Kidney epithelial cell (primary cell): ENCODE results near the gene LPCAT4. TPM values are rescaled to one million over a fixed set of nuclear protein-coding genes. Genes with fewer than 3 reads are reported as not detected.
A peak's percentile ranks its signal among the peaks of the same experiment; 100 is the strongest.
"Not testable (repeated sequence)": the region's sequence is repeated elsewhere in the genome, so short reads cannot be mapped to it uniquely, and the experiment has no call there.

ENCODE experiments used
- DNase-seq: peaks from one replicate; pipeline ENCODE4 v3.0.0-alpha.2; 2010; ENCODE audit warnings: low read depth
- H3K27me3 ChIP-seq: 2 replicates; pipeline ENCODE4 v1.6.0; 2011; ENCODE audit warnings: low read length; ENCODE audit not compliant: control insufficient read depth, insufficient read depth
- H3K36me3 ChIP-seq: 2 replicates; pipeline ENCODE4 v1.5.1; 2011; ENCODE audit warnings: low read length; ENCODE audit not compliant: control insufficient read depth, insufficient read depth
- H3K4me3 ChIP-seq: 2 replicates; pipeline ENCODE4 v1.5.1; 2011; ENCODE audit warnings: low read depth, mild to moderate bottlenecking, control low read depth, low read length
- total RNA-seq: library from RNA; depleted of rRNA; stranded (reverse); fragments of >200 nt; gene quantifications from 2 replicates; pipeline ENCODE4 v1.2.3, GENCODE V29; 2015
- TF ChIP-seq, protein P1 (sequence below): IDR thresholded peaks from 2 replicates; pipeline ENCODE4 v1.5.1; 2011; ENCODE audit warnings: mild to moderate bottlenecking, moderate library complexity, low read length, control low read depth, inconsistent platforms; ENCODE audit not compliant: insufficient read depth, poor library complexity, severe bottlenecking

Gene LPCAT4
- 21.1 and 26.2 TPM in 2 replicates for total RNA-seq

DNA sequence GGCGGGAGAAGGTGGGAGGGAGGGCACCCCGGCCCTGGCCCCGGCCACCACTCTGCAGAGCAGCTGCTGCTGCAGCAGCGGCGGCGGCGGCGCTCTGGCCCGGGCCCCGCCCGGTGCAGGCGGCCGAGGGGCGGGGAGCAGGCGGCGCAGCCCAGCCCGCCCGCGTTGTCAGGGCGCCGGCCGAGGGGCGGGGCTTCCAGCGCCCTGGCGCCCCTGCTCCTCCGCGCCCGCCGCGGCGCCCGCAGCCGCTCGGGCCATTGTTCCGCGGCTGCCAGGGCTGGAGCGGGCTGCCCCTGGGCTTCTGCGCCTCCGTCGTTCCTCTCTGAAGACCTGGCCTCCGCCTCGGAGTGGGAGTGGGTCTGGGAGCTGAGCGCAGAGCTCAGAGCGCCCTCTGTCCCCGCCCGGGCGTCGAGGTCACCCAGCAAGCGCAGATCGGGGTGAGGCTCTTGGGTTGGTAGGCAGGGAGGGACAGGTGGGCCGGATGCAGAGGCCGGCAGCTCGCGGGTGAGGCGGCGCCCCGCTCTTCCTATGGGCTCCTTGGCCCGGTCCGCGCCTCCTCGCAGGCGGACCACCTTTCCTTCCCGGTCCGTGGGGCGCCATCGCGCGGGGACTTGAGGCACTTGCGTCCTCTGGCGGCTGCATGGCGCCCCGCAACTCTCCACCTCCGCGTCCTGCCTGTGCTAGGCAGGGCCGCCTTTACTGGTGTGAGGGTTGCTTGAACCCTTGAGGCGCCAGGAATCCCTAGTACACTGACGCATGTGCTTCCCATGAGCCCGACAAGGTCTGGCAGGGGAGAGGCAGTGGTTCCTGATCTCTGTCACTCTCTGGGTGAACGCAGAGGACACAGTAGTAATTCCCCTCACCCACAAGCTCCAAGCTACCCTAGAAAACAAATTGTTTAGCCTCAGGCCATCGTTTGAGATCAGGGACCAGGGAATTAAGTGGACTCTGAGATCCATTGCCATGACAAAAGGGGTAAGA, at the start of gene LPCAT4:
Gene LPCAT4, minus strand, starts transcription at position 96 of the 981 bp plus-strand sequence. CDS start 96 bp downstream, outside the sequence.
- H3K27me3 ChIP-seq = no peaks in the 10 kb centered on the region
- TF ChIP-seq, protein P1, sequence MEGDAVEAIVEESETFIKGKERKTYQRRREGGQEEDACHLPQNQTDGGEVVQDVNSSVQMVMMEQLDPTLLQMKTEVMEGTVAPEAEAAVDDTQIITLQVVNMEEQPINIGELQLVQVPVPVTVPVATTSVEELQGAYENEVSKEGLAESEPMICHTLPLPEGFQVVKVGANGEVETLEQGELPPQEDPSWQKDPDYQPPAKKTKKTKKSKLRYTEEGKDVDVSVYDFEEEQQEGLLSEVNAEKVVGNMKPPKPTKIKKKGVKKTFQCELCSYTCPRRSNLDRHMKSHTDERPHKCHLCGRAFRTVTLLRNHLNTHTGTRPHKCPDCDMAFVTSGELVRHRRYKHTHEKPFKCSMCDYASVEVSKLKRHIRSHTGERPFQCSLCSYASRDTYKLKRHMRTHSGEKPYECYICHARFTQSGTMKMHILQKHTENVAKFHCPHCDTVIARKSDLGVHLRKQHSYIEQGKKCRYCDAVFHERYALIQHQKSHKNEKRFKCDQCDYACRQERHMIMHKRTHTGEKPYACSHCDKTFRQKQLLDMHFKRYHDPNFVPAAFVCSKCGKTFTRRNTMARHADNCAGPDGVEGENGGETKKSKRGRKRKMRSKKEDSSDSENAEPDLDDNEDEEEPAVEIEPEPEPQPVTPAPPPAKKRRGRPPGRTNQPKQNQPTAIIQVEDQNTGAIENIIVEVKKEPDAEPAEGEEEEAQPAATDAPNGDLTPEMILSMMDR = peak; percentile 93

GRCh38 chr15:34409511-34409910, 42.5 kb upstream of the LPCAT4 start:
- not testable (repeated sequence) for DNase-seq, H3K27me3 ChIP-seq, H3K4me3 ChIP-seq, H3K36me3 ChIP-seq

More for the DNA sequence above, at the start of gene LPCAT4:
- DNase-seq = peak; percentile 35
- H3K36me3 ChIP-seq = peaks cover 1% of the 10 kb centered on the region
- peak within 1 kb of the TSS; percentile 62 for H3K4me3 ChIP-seq

DNA sequence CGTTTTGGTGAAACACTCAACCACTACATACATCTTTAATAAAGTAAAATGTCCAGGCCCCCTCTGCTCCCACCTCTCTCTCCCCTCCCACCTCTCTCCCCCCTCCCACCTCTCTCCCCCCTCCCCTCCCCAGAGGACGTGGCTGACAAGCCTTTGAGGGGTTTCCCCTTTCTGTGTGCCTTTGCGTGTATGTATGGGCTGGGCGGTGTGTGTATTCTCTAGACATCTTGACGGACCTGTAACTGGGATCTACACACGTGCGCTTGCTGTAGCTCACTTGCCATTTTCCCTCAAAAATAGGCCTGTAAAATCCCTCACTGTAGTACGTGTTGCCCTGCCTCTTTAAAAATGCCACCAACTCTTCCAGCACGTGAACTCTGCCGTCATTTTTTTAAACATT, 42.0 kb upstream of the LPCAT4 start:
- not testable (repeated sequence) for H3K36me3 ChIP-seq, H3K27me3 ChIP-seq, DNase-seq, H3K4me3 ChIP-seq

- not testable (repeated sequence) for H3K27me3 ChIP-seq, H3K36me3 ChIP-seq, H3K4me3 ChIP-seq, DNase-seq
Measured at GRCh38 chr15:34403899-34404298, 36.9 kb upstream of the LPCAT4 start.

GRCh38 chr15:34403160-34403598, 36.2 kb upstream of the LPCAT4 start:
- not testable (repeated sequence) for H3K36me3 ChIP-seq, H3K4me3 ChIP-seq, DNase-seq, H3K27me3 ChIP-seq

DNA sequence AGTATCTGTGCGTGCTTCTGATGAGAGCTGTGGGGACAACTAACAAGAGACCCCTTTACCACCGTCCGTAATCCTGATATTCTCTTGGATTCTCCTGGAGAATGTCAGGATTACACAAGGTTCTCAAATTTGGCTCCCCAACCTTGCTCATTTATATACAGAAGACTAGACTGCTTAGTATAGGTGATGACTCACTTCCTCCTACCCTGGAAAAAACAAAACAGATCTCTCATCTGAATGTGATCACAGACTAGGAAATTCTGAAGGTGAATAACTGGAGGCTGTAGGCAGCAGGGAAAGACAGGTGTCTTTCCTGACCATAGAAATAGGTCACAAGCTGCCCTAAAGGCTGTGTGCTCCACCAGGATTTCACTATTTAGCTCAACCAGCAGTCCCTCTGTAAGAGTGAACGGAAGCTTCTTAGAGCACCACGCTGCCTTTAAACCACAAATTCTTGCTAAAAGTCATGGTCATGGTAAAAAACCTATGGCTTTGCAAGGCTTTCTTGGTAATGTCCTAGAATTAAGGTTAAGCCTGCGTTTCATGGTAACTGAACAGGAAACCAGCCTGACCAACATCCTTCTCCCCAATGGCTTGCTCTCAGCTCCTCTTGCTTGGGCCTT, 30.8 kb upstream of the LPCAT4 start:
- H3K27me3 ChIP-seq, H3K36me3 ChIP-seq, DNase-seq, H3K4me3 ChIP-seq: not testable (repeated sequence)

DNA sequence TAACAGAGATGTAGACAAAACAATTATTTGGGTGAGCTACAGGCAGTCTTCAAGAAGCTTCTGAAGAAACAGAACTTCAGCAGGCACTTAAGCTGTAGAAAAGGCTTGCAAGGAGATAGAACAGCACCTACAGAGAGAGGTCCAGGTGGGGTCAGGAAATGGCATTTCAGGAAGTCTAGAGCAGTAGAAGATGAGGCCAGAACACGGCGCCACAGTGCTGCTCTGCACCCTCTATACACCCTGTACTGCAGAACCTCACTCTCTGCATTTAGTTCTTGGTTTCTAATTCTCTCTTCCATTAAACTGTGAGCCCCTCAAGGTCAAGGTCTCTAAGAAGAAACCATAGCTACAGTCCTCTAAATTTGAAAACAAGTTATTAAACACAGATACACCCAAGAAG, 26.0 kb upstream of the LPCAT4 start:
- H3K36me3 ChIP-seq, DNase-seq, H3K4me3 ChIP-seq, H3K27me3 ChIP-seq: not testable (repeated sequence)

DNA sequence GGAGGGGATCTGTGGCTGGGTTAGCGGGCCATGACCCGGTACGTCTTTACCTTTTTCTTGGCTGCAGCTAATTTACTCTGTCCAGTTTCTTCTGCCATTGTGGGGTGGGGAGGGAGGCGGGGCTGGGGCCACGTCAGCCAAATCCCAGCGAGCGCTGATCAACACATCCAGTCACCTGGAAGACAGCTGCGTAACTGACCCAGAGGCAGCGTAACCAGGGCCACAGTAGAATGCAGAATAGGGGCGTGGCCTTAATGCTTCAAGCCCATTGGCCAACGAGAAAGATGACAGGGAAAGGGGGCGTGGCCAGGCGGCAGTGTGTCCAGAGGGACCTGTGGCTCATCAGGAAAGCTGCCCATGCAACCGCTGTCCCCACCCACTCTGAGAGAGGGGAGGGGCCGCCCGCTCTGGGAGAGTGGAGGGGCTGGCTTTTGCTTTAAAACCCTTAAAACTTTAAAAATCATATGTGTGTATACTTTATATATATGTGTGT, 22.6 kb upstream of the LPCAT4 start:
- H3K36me3 ChIP-seq, H3K4me3 ChIP-seq, H3K27me3 ChIP-seq, DNase-seq: not testable (repeated sequence)

- not testable (repeated sequence) for H3K27me3 ChIP-seq, DNase-seq, H3K4me3 ChIP-seq, H3K36me3 ChIP-seq
Measured at GRCh38 chr15:34381829-34382521, 15.0 kb upstream of the LPCAT4 start.

GRCh38 chr15:34380491-34380890, 13.5 kb upstream of the LPCAT4 start:
- not testable (repeated sequence) for DNase-seq, H3K36me3 ChIP-seq, H3K4me3 ChIP-seq, H3K27me3 ChIP-seq
